Measurements from ENCODE around the gene CRISPLD2. TPM values are rescaled to one million over a fixed set of nuclear protein-coding genes. Genes with fewer than 3 reads are reported as not detected.

The CRISPLD2 gene
- total RNA-seq, 4 donors from 2014 or later = 6.0 to 166 (median 24.2) TPM

GRCh38 chr16:84878770-84879169 is 59.0 kb downstream of the CRISPLD2 start:
- TF ChIP-seq POLR2A (IDR thresholded peaks at IDR 0.05) (no peak), CTCF (IDR thresholded peaks at IDR 0.05) (no peak)
- 91 to 92% methylated on average over 4 to 5 of the region's 5 CpGs for WGBS, 2 donors
- H3K4me3 ChIP-seq = no peak overlapping the region
- H3K36me3 ChIP-seq = peaks cover 0 to 51% (median 0%) of the 10 kb centered on the region in 3 donors
- intact Hi-C loops (cut with DNase I) = no loop called here
- peak overlapping the region in 1 of 4 donors; percentile 17 for H3K27ac ChIP-seq
- no peaks in the 10 kb centered on the region for H3K9me3 ChIP-seq
- peaks cover 0 to 21% (median 0%) of the 10 kb centered on the region in 3 donors for H3K4me1 ChIP-seq
- DNase-seq = no peak
- no peaks in the 10 kb centered on the region for H3K27me3 ChIP-seq

- no peak for DNase-seq
- Histone ChIP-seq H3K4me3 (no peak overlapping the region), H3K36me3 (peaks cover 0 to 42% (median 0%) of the 10 kb centered on the region in 3 donors), H3K27me3 (no peaks in the 10 kb centered on the region), H3K27ac (peak overlapping the region in 2 of 4 donors; percentile 28 to 42), H3K4me1 (peaks cover 0 to 31% (median 7%) of the 10 kb centered on the region in 3 donors), H3K9me3 (no peaks in the 10 kb centered on the region)
- TF ChIP-seq POLR2A (IDR thresholded peaks at IDR 0.05) (no peak), CTCF (IDR thresholded peaks at IDR 0.05) (no peak)
- 40 to 47% methylated on average over 11 of the region's 11 CpGs for WGBS, 2 donors
- intact Hi-C loops (cut with DNase I) = no loop called here
Observed at GRCh38 chr16:84879569-84880487, 60.0 kb downstream of the CRISPLD2 start.

GRCh38 chr16:84881702-84882521 is 62.1 kb downstream of the CRISPLD2 start:
- intact Hi-C loops (cut with DNase I) = no loop called here
- H3K4me3 ChIP-seq = no peak overlapping the region
- no peaks in the 10 kb centered on the region for H3K27me3 ChIP-seq
- H3K27ac ChIP-seq = peak overlapping the region in 2 of 4 donors; percentile 42 to 50
- DNase-seq = no peak
- H3K9me3 ChIP-seq = no peaks in the 10 kb centered on the region
- peaks cover 0 to 35% (median 0%) of the 10 kb centered on the region in 3 donors for H3K36me3 ChIP-seq
- 50 to 75% methylated on average over 8 of the region's 8 CpGs for WGBS, 2 donors
- H3K4me1 ChIP-seq = peaks cover 0 to 46% (median 13%) of the 10 kb centered on the region in 3 donors
- TF ChIP-seq POLR2A (IDR thresholded peaks at IDR 0.05) = no peak
- TF ChIP-seq CTCF (IDR thresholded peaks at IDR 0.05) = no peak

GRCh38 chr16:84883301-84883700 is 63.5 kb downstream of the CRISPLD2 start:
- peak overlapping the region in 1 of 4 donors; percentile 7 for H3K27ac ChIP-seq
- no peaks in the 10 kb centered on the region for H3K27me3 ChIP-seq
- intact Hi-C loops (cut with DNase I) = no loop called here
- no peaks in the 10 kb centered on the region for H3K9me3 ChIP-seq
- DNase-seq = no peak
- no peak for TF ChIP-seq CTCF (IDR thresholded peaks at IDR 0.05)
- no peak for TF ChIP-seq POLR2A (IDR thresholded peaks at IDR 0.05)
- no peak overlapping the region for H3K4me3 ChIP-seq
- peaks cover 0 to 35% (median 0%) of the 10 kb centered on the region in 3 donors for H3K36me3 ChIP-seq
- peaks cover 0 to 46% (median 13%) of the 10 kb centered on the region in 3 donors for H3K4me1 ChIP-seq
- WGBS, 2 donors = 22 to 66% methylated on average over 3 to 6 of the region's 9 CpGs
